GM12878 (cell line): ENCODE data around the gene GPR153. TPM values are rescaled to one million over a fixed set of nuclear protein-coding genes. Genes with fewer than 3 reads are reported as not detected.

ENCODE experiments used
- ATAC-seq: fragments of 200-7000 bp; cut with Tn5 transposase; 3 replicates; pipeline ENCODE4 v1.9.1; 2020; ENCODE audit warnings: mild to moderate bottlenecking, moderate library complexity
- BruUV-seq: library from RNA; stranded (reverse); fragments of 400-500 nt; replicated peaks from 2 replicates; lab custom pipeline; 2021; lab: Mats Ljungman, UMichigan
- CTCF ChIA-PET: fragments of 300-600 bp; sonication (Branson Sonifier 250); formaldehyde crosslinking; extraction: SDS; loops from one replicate; lab custom pipeline; 2021; ENCODE audit warnings: inconsistent platforms; lab: Yijun Ruan, JAX
- POLR2A ChIA-PET: fragments of 350-600 bp; formaldehyde crosslinking; extraction: SDS; loops from one replicate; lab custom pipeline; 2021; ENCODE audit warnings: inconsistent platforms; lab: Charles Lee
- RAD21 ChIA-PET: fragments of 300-600 bp; sonication (Branson Sonifier 250); formaldehyde crosslinking; loops from one replicate; lab custom pipeline; 2023; ENCODE audit warnings: antibody characterized with exemption; ENCODE audit not compliant: unreplicated experiment; lab: Charles Lee
- SMC1A ChIA-PET: fragments of 300-600 bp; sonication (Branson Sonifier 250); formaldehyde crosslinking; loops from one replicate; lab custom pipeline; 2023; ENCODE audit not compliant: unreplicated experiment, uncharacterized antibody; lab: Charles Lee
- DNase-seq: peaks from one replicate; pipeline ENCODE4 v3.0.0-alpha.2; 2011; ENCODE audit warnings: low read depth, low spot score
- FAIRE-seq: peaks from 3 replicates; lab custom pipeline; 2011; peaks lifted over from hg19 to GRCh38; lab: Jason Lieb, UNC
- H2AFZ ChIP-seq: 2 replicates; pipeline ENCODE4 v1.6.0; 2011; ENCODE audit warnings: low read depth, low read length, control low read depth; ENCODE audit not compliant: control insufficient read depth
- H3K27ac ChIP-seq: 2 replicates; pipeline ENCODE4 v1.5.1; 2011; ENCODE audit warnings: control low read depth; ENCODE audit not compliant: control insufficient read depth, insufficient read depth
- H3K27me3 ChIP-seq, 2 experiments: replicated peaks in 1 of 2; 2 replicates each; pipeline versions ENCODE4 v1.6.0 to v1.6.1; 2011; ENCODE audit warnings: low read length in 1 of 2; ENCODE audit not compliant: control insufficient read depth in 2 of 2, insufficient read depth in 2 of 2
- H3K36me3 ChIP-seq, 2 experiments: 2 replicates each; pipeline ENCODE4 v1.5.1; 2011; ENCODE audit warnings: low read length in 1 of 2; ENCODE audit not compliant: control insufficient read depth in 2 of 2, insufficient read depth in 2 of 2
- H3K4me1 ChIP-seq: 2 replicates; pipeline ENCODE4 v1.6.1; 2011; ENCODE audit warnings: mild to moderate bottlenecking, low read length, moderate library complexity, mixed read lengths; ENCODE audit not compliant: control insufficient read depth, insufficient read depth
- H3K4me2 ChIP-seq: 2 replicates; pipeline ENCODE4 v1.6.0; 2011; ENCODE audit warnings: control low read depth; ENCODE audit not compliant: control insufficient read depth, insufficient read depth
- H3K4me3 ChIP-seq: fragments of 200-600 bp; sonication (generic); 2 replicates; pipeline ENCODE4 v1.5.1; 2016
- H3K79me2 ChIP-seq: 2 replicates; pipeline ENCODE4 v1.6.0; 2011; ENCODE audit warnings: low read length; ENCODE audit not compliant: control insufficient read depth, insufficient read depth
- H3K9ac ChIP-seq: 2 replicates; pipeline ENCODE4 v1.8.0; 2011; ENCODE audit warnings: low read length, control low read depth, mixed read lengths; ENCODE audit not compliant: control insufficient read depth, insufficient read depth
- H3K9me3 ChIP-seq: replicated peaks from 3 replicates; pipeline ENCODE4 v1.5.1; 2011; ENCODE audit warnings: mild to moderate bottlenecking, low read length; ENCODE audit not compliant: control insufficient read depth, insufficient read depth
- H4K20me1 ChIP-seq: 2 replicates; pipeline ENCODE4 v1.6.0; 2011; ENCODE audit not compliant: control insufficient read depth, insufficient read depth
- ATF3 ChIP-seq: IDR thresholded peaks from 2 replicates; pipeline ENCODE4 v1.6.1; 2011; ENCODE audit warnings: low read depth, mild to moderate bottlenecking, low read length, moderate library complexity, borderline replicate concordance; ENCODE audit errors: extremely low read depth
- HCFC1 ChIP-seq: fragments of 150-350 bp; IDR thresholded peaks from 2 replicates; pipeline ENCODE4 v1.6.1; 2014; ENCODE audit warnings: low read length
- MXI1 ChIP-seq: fragments of 150-350 bp; IDR thresholded peaks from 2 replicates; pipeline ENCODE4 v1.6.1; 2011; ENCODE audit warnings: low read depth, mild to moderate bottlenecking, inconsistent platforms, low read length, improper control_type of control experiment
- PBX3 ChIP-seq: IDR thresholded peaks from 2 replicates; pipeline ENCODE4 v1.6.1; 2011; ENCODE audit warnings: mild to moderate bottlenecking, low read depth, low read length, moderate library complexity; ENCODE audit not compliant: insufficient replicate concordance
- TARDBP ChIP-seq: IDR thresholded peaks from 2 replicates; pipeline ENCODE4 v1.6.1; 2016; ENCODE audit warnings: borderline replicate concordance
- ZNF384 ChIP-seq: IDR thresholded peaks from 2 replicates; pipeline ENCODE4 v1.6.1; 2012; ENCODE audit warnings: low read depth, mild to moderate bottlenecking, low read length, improper control_type of control experiment, borderline replicate concordance
- WGBS: methylation state at CpG from one replicate; pipeline ENCODE4 v1.1.6; 2016; ENCODE audit warnings: low lambda C conversion rate; ENCODE audit not compliant: insufficient replicate concordance, insufficient coverage; ENCODE audit errors: missing lambda C conversion rate; 5-methylcytosine and 5-hydroxymethylcytosine counted together
- in situ Hi-C: fragments of 300-500 bp; cut with MboI; formaldehyde crosslinking; loops from 9 replicates; pipeline ENCODE4 v1.14.3; 2018; ENCODE audit warnings: mixed read lengths
- intact Hi-C: fragments of 100-400 bp; cut with micrococcal nuclease; formaldehyde crosslinking; loops from one replicate; pipeline ENCODE4 v1.14.2; 2022; ENCODE audit not compliant: unreplicated experiment
- polyA plus RNA-seq, 11 experiments: library from polyadenylated mRNA; depleted of rRNA in 4 of 11; unstranded in 6 of 11; stranded (reverse) in 5 of 11; fragments of >200 nt; fragmentation: Nextera tagmentation in 4 of 11; fragmentation: Illumina TruSeq in 1 of 11; extraction: Ambion mirVana in 4 of 11; extraction: Trizol in 1 of 11; gene quantifications; 1 replicate in 1 of 11; 2 replicates in 10 of 11; pipeline versions ENCODE4 v1.2.1 to v1.2.3, GENCODE V29; 2011 to 2016; ENCODE audit warnings: inconsistent platforms in 2 of 11, missing spikeins in 2 of 11, low read depth in 1 of 11
- total RNA-seq, 4 experiments: library from RNA; depleted of rRNA in 3 of 4; stranded (reverse); fragments of >200 nt in 3 of 4; fragmentation: Illumina TruSeq in 1 of 4; extraction: Trizol in 1 of 4; gene quantifications; 2 replicates each; pipeline versions ENCODE4 v1.2.1 to v1.2.3, GENCODE V29; 2013 to 2021

GPR153 gene
- total and polyA plus RNA-seq, 10 of the 15 experiments (the other 5 are each of a cell fraction or from before 2014, with no cell fraction given): 0.04 to 2.2 (median 0.54) TPM

- Histone ChIP-seq H2AFZ (no peak overlapping the region), H3K79me2 (peaks cover 17% of the 10 kb centered on the region), H3K9ac (no peak overlapping the region), H3K4me3 (no peak overlapping the region), H3K4me2 (no peak overlapping the region), H4K20me1 (no peaks in the 10 kb centered on the region), H3K9me3 (no peaks in the 10 kb centered on the region), H3K36me3 (peaks cover 0 to 15% of the 10 kb centered on the region in 2 experiments; a peak in 3 of 4 replicates), H3K27ac (no peak overlapping the region), H3K27me3 (no peaks in the 10 kb centered on the region)
- SMC1A ChIA-PET: interaction anchor here (0.9 kb wide), 1 partner anchor 25 kb away, joined by 3 read pairs; no protein-coding TSS in a partner anchor
- CTCF ChIA-PET: interaction anchor here (1.0 to 3.4 kb wide), 3 partner anchors 14 to 190 kb away, joined by 3 to 12 read pairs (median 5); no protein-coding TSS in a partner anchor
- ATAC-seq (no peak), FAIRE-seq (no peak), DNase-seq (no peak)
- WGBS: 69% methylated on average over 1 of the region's 1 CpG
- RAD21 ChIA-PET: interaction anchor here (1.5 kb wide), 1 partner anchor 27 kb away, joined by 6 read pairs; the partner anchor contains the start of gene RNF207
- intact Hi-C loops: no loop called here
- in situ Hi-C loops: no loop called here
- BruUV-seq: no TSS peak
- POLR2A ChIA-PET: no interaction called here
- TF ChIP-seq ATF3: no peak
- no peak for TF ChIP-seq ZNF384
- TF ChIP-seq PBX3: no peak
- no peak for TF ChIP-seq HCFC1
- no peak for TF ChIP-seq MXI1
- TF ChIP-seq TARDBP: no peak
- TF ChIP-seq, all 136 proteins: peak for 0
- H3K4me1 ChIP-seq: peaks cover 5% of the 10 kb centered on the region; the same call in 1 of the 2 replicates
Measured at GRCh38 chr1:6233376-6233775, 27.5 kb downstream of the GPR153 start.
